NCI-H2196 treated with DMSO at 0.1 percent for 48 hours (cell line): ENCODE results near the gene PINK1.
A peak's percentile ranks its signal among the peaks of the same experiment; 100 is the strongest.
"Not testable (repeated sequence)": the region's sequence is repeated elsewhere in the genome, so short reads cannot be mapped to it uniquely, and the experiment has no call there.

Source experiments
- DNase-seq: peaks from one replicate; lab custom pipeline; 2025; ENCODE audit not compliant: unreplicated experiment; lab: John Stamatoyannopoulos, UW

Gene PINK1

DNA sequence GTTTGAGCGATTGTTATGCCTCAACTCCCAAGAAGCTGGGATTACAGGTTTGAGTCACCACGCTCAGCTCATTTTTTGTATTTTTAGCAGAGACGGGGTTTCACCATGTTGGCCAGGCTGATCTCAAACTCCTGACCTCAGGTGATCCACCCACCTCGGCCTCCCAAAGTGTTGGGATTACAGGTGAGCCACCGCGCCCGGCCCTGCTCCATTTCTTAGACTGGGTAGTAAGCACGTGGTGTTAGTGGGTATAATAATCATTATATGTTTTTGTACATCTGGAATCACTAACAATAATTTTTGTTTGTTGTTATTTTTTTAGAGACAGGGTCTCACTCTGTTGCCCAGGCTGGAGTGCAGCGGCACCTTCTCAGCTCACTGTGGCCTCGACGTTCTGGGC, 40.4 kb downstream of the PINK1 start:
- DNase-seq = not testable (repeated sequence)

GRCh38 chr1:20678599-20678998, 45.3 kb downstream of the PINK1 start:
- DNase-seq = no peak

GRCh38 chr1:20680269-20680668, 47.0 kb downstream of the PINK1 start:
- no peak for DNase-seq

DNA sequence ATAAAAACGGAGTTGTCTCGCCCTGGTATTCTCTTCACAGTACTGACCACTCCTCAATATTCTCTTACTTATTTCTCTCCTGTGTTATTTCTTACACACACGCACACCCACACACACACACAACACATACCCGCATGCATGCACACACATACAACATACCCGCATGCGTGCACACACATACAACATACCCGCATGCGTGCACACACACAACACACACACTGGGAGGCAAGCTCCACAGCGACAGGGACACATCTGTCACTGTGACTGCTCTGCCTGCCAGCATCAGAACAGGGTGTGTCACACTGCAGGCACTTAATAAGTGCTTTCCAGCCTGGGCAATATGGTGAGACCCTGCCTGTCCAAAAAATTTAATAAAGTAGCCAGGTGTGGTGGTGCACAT, 48.7 kb downstream of the PINK1 start:
- DNase-seq = no peak

DNA sequence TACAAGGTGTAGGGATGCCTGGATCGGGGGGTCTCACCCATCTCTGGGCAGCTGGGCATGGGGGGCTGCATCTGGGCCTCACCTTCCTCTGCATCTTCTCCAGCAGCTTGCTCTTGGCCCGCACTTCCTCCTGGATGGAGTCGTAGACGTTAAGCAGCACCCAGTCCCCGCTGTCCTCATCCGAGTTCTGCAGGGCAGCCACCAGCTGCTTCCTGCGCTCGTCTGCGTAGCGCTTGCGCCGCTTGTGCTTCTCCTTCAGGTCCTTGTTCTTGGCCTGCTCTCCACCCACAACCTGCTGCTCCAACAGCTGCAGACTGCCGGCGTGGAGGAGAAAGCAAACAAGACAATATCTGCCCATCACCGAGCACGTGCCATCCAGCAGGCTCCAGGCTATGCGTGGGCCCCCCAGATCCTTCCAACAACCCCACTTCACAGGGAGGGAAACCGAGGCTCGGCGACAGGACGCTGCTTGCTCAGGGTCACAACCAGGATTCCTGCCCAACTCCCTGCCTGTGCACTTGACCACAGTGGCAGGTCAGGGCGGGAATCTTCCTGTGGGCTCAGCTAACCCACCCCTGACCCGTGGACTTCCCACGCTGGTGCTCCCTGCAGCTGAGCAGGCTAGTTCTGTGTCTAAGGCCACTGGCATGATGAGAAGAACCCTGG, 49.4 kb downstream of the PINK1 start:
- DNase-seq = peak; percentile 7

GRCh38 chr1:20683614-20684013, 50.4 kb downstream of the PINK1 start:
- no peak for DNase-seq

- DNase-seq = no peak
Measured at GRCh38 chr1:20684050-20684620, 50.9 kb downstream of the PINK1 start.

DNA sequence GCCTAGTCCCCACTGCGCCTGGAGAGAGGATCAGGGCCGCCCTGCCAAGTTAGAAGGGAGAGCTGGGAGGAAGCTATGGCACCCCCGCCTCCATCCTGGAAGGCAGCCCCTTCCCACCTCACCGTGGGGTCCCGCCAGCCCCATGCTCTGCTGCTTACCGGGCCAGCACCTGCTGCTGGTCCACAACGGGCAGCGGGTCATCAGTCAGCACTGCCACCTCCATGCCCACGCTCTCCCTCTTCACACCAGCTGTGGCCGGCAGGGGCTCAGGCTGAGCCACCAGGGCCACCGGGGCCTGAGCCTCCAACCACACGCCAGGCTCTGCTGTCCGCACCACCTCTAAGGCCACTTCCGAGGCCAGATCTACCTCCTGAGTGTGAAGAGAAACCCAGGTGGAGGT, 51.4 kb downstream of the PINK1 start:
- DNase-seq = no peak

DNA sequence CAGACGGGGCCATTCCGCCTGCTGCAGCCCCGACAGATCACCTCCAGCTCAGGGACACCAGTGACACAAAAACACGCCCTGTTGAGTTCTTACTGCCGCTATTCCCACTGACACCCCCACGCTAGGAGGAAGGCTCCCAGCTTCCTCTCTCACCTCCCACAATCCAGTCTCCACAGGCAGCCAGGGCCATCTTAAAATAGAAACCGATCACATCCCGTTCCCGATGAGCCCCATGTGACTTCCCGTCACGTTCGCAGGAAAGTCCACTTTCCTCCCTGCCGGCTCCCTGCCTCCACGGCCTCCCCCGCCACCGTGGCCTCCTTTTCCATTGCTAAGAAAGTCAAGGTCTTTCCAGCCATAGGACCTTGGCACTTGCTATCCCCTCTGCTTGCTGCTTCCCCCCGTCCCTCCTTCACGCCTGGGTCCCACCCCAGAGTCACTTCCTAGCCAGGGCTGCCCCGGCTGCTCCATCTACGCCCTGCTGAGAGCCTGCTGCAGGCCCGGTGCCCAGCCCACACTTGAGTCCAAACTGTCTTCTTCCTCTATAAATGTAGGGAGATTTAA, 51.9 kb downstream of the PINK1 start:
- DNase-seq = no peak

DNA sequence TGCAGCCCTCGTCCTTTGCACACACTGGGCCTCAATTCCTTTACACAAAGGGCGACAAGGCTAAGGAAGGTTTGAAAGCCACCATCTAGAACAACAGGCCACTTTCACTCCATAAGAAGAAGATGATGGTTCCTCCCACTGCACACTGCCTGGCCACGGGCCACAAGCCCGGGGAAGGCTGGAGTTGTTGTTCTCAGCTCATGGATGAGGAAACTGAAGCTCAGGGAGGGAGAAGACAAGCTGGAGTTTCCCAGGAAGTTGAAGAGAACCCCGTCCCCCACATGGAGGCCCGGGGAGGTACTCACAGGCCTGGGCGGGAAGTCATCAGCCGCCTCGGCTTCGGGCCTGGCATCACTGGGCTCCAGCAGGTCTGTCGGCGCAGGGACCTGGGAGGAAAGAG, 52.5 kb downstream of the PINK1 start:
- DNase-seq = no peak

- DNase-seq = no peak
Measured at GRCh38 chr1:20686883-20687725, 53.8 kb downstream of the PINK1 start.

DNA sequence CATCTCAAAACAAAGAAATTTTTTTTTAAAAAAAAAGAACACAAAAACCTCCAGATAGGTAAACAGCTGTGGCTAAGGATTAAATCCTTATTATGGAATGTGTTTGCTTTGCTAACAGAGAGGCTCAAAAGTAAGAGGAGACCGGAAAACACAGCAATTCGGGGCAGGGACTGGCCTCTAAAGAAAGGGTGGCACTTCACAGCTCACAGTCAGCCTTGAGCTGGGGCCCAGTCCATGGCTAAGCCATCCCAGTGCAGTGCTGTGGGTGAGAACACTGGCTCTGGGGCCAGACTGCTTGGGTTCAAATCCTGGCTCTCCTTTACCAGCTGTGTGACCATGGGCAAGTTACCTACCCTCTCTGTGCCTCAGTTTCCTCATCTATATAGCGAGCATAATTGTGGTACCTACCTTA, 56.4 kb downstream of the PINK1 start:
- DNase-seq = no peak

DNA sequence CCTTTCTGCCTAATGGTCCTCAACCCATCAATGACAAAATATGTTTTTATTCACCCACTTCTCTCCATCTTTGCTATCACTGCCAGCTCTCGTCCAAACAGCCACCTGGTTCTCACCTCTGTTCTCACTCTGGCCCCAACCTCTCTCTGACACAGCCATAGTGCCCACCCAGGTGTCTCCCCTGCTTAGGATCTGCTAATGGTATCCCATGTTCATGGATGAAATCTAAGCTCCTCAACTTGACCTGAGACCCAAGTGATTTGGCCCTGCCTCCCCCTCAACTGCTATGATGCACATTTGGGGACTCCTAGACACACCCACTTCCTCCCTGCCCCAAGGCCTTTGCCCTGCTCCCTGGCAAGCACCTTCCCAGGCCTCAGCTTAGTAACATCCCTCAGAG, 58.6 kb downstream of the PINK1 start:
- DNase-seq = no peak

DNA sequence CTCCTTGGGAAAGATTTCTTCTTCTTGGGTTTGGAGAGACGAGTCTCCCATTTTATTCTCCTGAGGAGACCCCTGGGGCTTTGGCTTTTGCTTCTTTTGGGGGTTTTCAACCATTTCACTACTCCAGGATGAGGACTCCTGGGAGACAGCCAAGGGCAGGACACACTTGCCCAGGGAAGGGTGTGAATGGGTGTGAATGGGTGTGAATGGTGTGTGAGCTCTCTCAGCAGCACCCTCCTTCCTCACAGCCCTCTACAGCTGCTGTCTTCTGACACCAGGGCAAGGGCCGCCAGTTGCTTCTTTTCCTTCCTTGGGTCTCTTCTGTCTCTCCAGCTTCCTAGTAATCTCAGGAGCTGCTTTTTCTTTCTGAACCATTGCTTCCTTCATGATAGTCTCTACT, 60.4 kb downstream of the PINK1 start:
- no peak for DNase-seq

GRCh38 chr1:20695515-20695914, 62.3 kb downstream of the PINK1 start:
- no peak for DNase-seq

GRCh38 chr1:20696397-20697333, 63.4 kb downstream of the PINK1 start:
- peak; percentile 86 for DNase-seq

- no peak for DNase-seq
Measured at GRCh38 chr1:20697563-20697962, 64.3 kb downstream of the PINK1 start.

GRCh38 chr1:20698195-20698910, 65.1 kb downstream of the PINK1 start:
- DNase-seq = no peak

DNA sequence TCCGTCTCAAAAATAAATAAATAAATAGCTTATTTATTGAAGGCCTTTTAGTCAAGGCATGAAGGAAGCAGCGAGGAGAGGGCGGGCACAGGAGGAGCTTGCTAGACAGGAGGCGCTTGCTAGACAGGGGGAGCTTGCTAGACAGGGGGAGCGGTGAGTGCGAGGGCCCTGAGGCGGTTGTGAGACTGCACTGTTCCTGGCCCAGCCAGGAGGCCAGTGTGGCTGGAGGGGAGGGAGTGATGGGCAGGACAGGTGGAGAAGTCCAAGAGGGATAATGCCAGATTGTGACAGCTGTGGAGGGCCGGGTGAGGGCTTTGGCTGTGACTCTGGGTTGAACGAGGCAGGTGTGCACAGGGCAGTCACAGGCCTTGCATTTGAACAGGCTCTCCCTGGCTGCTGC, 66.3 kb downstream of the PINK1 start:
- no peak for DNase-seq

DNA sequence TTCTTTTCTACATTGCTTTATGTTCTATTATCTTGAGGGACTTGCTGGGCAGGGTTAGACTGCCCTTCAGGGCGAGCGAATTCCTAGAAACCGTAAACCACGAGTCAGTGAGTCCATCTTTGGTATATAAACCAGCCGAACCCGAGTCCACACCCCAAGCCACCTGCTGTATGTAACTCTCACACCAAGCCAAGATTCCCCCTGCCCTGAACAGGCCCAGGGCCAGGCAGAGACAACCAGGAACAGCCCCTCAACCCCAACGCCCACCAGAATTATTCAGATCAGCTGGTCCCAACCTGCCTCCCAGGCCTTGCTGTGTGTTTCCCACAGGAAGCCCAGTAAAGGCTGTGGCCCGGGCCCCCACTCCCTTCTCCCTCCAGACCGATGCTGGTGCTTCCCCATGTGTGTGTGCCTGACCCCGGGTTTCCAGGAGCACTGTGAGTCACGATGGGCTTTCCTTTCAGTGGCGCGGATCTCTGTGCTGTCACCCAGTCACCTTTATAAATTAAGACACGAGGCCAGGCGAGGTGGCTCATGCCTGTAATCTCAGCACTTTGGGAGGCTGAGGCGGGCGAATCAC, 67.5 kb downstream of the PINK1 start:
- DNase-seq = no peak
